H1 (cell line): ENCODE data around the gene LPIN2. TPM values are rescaled to one million over a fixed set of nuclear protein-coding genes. Genes with fewer than 3 reads are reported as not detected.

Experiments
- CTCF ChIA-PET: fragments of 300-600 bp; sonication (Branson Sonifier 250); formaldehyde crosslinking; loops from one replicate; lab custom pipeline; 2021; ENCODE audit not compliant: partially characterized antibody; lab: Charles Lee
- POLR2A ChIA-PET: fragments of 300-600 bp; sonication (Branson Sonifier 250); formaldehyde crosslinking; loops from one replicate; lab custom pipeline; 2021; ENCODE audit warnings: inconsistent platforms; ENCODE audit not compliant: partially characterized antibody; lab: Charles Lee
- DNase-seq, 2 experiments: peaks; one replicate each; pipeline versions ENCODE4 v3.0.0 to v3.0.0-alpha.2; 2010 to 2022; ENCODE audit warnings: low spot score in 2 of 2, low read depth in 1 of 2, mixed read lengths in 1 of 2
- FAIRE-seq: peaks from 2 replicates; lab custom pipeline; 2011; peaks lifted over from hg19 to GRCh38; lab: Jason Lieb, UNC
- H2AFZ ChIP-seq: 2 replicates; pipeline ENCODE4 v1.8.1; 2012; ENCODE audit warnings: low read length, inconsistent platforms
- H2AK5ac ChIP-seq: 2 replicates; pipeline ENCODE4 v1.6.1; 2013; ENCODE audit warnings: low read depth, low read length
- H2BK120ac ChIP-seq: replicated peaks from 2 replicates; pipeline ENCODE3; 2013; ENCODE audit warnings: low read depth, low read length, inconsistent platforms
- H2BK12ac ChIP-seq: 2 replicates; pipeline ENCODE4 v1.6.1; 2013; ENCODE audit warnings: low read depth, low read length
- H2BK15ac ChIP-seq: 2 replicates; pipeline ENCODE4 v1.6.1; 2013; ENCODE audit warnings: low read length
- H2BK20ac ChIP-seq: 2 replicates; pipeline ENCODE4 v1.6.1; 2013; ENCODE audit warnings: low read length
- H2BK5ac ChIP-seq: 2 replicates; pipeline ENCODE4 v1.6.1; 2013; ENCODE audit warnings: low read depth, low read length
- H3K14ac ChIP-seq: 2 replicates; pipeline ENCODE4 v1.6.1; 2013; ENCODE audit warnings: inconsistent platforms; ENCODE audit not compliant: insufficient read length
- H3K18ac ChIP-seq: 2 replicates; pipeline ENCODE4 v1.6.1; 2013; ENCODE audit warnings: low read length; ENCODE audit errors: extremely low read depth
- H3K23ac ChIP-seq: 2 replicates; pipeline ENCODE4 v1.6.1; 2013; ENCODE audit warnings: inconsistent platforms; ENCODE audit not compliant: insufficient read length
- H3K23me2 ChIP-seq: 2 replicates; pipeline ENCODE4 v1.6.1; 2013; ENCODE audit warnings: low read depth, low read length
- H3K27ac ChIP-seq: 2 replicates; pipeline ENCODE4 v1.6.1; 2011; ENCODE audit warnings: low read depth, low read length, inconsistent platforms
- H3K27me3 ChIP-seq, 4 experiments: replicated peaks in 1 of 4; 1 replicate in 1 of 4; 2 replicates in 3 of 4; pipeline versions ENCODE4 v1.6.1 to v1.8.1; 2011 to 2013; ENCODE audit warnings: low read length in 3 of 4, mild to moderate bottlenecking in 3 of 4, inconsistent platforms in 2 of 4, mixed read lengths in 2 of 4, moderate library complexity in 1 of 4; ENCODE audit not compliant: control insufficient read depth in 3 of 4, insufficient read depth in 3 of 4; ENCODE audit errors: extremely low read depth in 1 of 4
- H3K36me3 ChIP-seq, 4 experiments: 2 replicates each; pipeline versions ENCODE4 v1.6.1 to v1.8.1; 2011 to 2013; ENCODE audit warnings: mild to moderate bottlenecking in 4 of 4, low read length in 3 of 4, moderate library complexity in 2 of 4, control low read depth in 1 of 4, inconsistent platforms in 1 of 4; ENCODE audit not compliant: insufficient read depth in 4 of 4, control insufficient read depth in 2 of 4
- H3K4ac ChIP-seq: replicated peaks from 2 replicates; pipeline ENCODE3; 2013; ENCODE audit warnings: low read length, low read depth, mixed read lengths, inconsistent platforms; ENCODE audit not compliant: insufficient read length
- H3K4me1 ChIP-seq, 4 experiments: replicated peaks in 1 of 4; 1 replicate in 1 of 4; 2 replicates in 3 of 4; pipeline versions ENCODE4 v1.6.1 to v1.8.1; 2011 to 2013; ENCODE audit warnings: low read length in 3 of 4, inconsistent platforms in 2 of 4, mixed read lengths in 1 of 4; ENCODE audit not compliant: insufficient read depth in 4 of 4, control insufficient read depth in 3 of 4
- H3K4me2 ChIP-seq, 2 experiments: 2 replicates each; pipeline versions ENCODE4 v1.6.1 to v1.8.1; 2011 to 2013; ENCODE audit warnings: low read depth in 2 of 2, low read length in 2 of 2, control low read depth in 1 of 2, inconsistent platforms in 1 of 2, mild to moderate bottlenecking in 1 of 2; ENCODE audit not compliant: insufficient read depth in 1 of 2
- H3K4me3 ChIP-seq, 4 experiments: fragments of 200-600, 300-600 bp in 1 of 4; sonication (generic), shearing (Covaris generic), sonication (Bioruptor Twin) in 1 of 4; 2 replicates each; pipeline versions ENCODE4 v1.5.1 to v1.8.1; 2011 to 2016; ENCODE audit warnings: low read length in 4 of 4, low read depth in 3 of 4, control low read depth in 2 of 4, inconsistent platforms in 2 of 4, mild to moderate bottlenecking in 2 of 4, mixed read lengths in 1 of 4, moderate library complexity in 1 of 4; ENCODE audit not compliant: insufficient read depth in 2 of 4; ENCODE audit errors: extremely low read depth in 1 of 4
- H3K56ac ChIP-seq: replicated peaks from 2 replicates; pipeline ENCODE3; 2013; ENCODE audit warnings: low read depth, mild to moderate bottlenecking, mixed read lengths, low read length, inconsistent platforms; ENCODE audit not compliant: insufficient read length
- H3K79me1 ChIP-seq: 2 replicates; pipeline ENCODE4 v1.6.1; 2013; ENCODE audit warnings: low read depth, low read length, control low read depth
- H3K79me2 ChIP-seq, 2 experiments: 2 replicates each; pipeline versions ENCODE4 v1.6.1 to v1.8.1; 2012 to 2013; ENCODE audit warnings: low read length in 2 of 2, mild to moderate bottlenecking in 2 of 2, inconsistent platforms in 1 of 2; ENCODE audit not compliant: insufficient read depth in 2 of 2, control insufficient read depth in 1 of 2
- H3K9ac ChIP-seq, 4 experiments: replicated peaks in 1 of 4; 1 replicate in 1 of 4; 2 replicates in 3 of 4; pipeline versions ENCODE4 v1.6.1 to v1.8.1; 2011 to 2013; ENCODE audit warnings: low read depth in 3 of 4, low read length in 3 of 4, control low read depth in 2 of 4, mild to moderate bottlenecking in 2 of 4, moderate library complexity in 2 of 4, inconsistent platforms in 1 of 4; ENCODE audit errors: extremely low read depth in 1 of 4
- H3K9me3 ChIP-seq, 2 experiments: 2 replicates each; pipeline versions ENCODE4 v1.6.1 to v1.8.1; 2012 to 2013; ENCODE audit warnings: mild to moderate bottlenecking in 2 of 2, moderate library complexity in 2 of 2, control low read depth in 1 of 2, inconsistent platforms in 1 of 2, low read depth in 1 of 2, low read length in 1 of 2, mixed read lengths in 1 of 2; ENCODE audit not compliant: insufficient read depth in 2 of 2
- H4K20me1 ChIP-seq, 2 experiments: replicated peaks in 1 of 2; 2 replicates each; pipeline versions ENCODE3 to v1.8.1; 2011 to 2013; ENCODE audit warnings: inconsistent platforms in 2 of 2, low read length in 2 of 2, mild to moderate bottlenecking in 1 of 2; ENCODE audit not compliant: insufficient read depth in 2 of 2, control insufficient read depth in 1 of 2
- H4K5ac ChIP-seq: 2 replicates; pipeline ENCODE4 v1.6.1; 2013; ENCODE audit warnings: low read length, low read depth, mixed read lengths, inconsistent platforms; ENCODE audit not compliant: insufficient read length
- H4K8ac ChIP-seq: 2 replicates; pipeline ENCODE4 v1.8.0; 2013; ENCODE audit warnings: mild to moderate bottlenecking, moderate library complexity, low read length, inconsistent platforms; ENCODE audit not compliant: insufficient read depth; ENCODE audit errors: extremely low read depth
- H4K91ac ChIP-seq: replicated peaks from 2 replicates; pipeline ENCODE3; 2013; ENCODE audit warnings: low read length, mixed read lengths, inconsistent platforms; ENCODE audit not compliant: insufficient read length
- ATF2 ChIP-seq: IDR thresholded peaks from 2 replicates; pipeline ENCODE4 v1.6.1; 2012; ENCODE audit warnings: low read length, inconsistent platforms
- CHD2 ChIP-seq: IDR thresholded peaks from 2 replicates; pipeline ENCODE4 v1.6.1; 2012; ENCODE audit warnings: low read length, improper control_type of control experiment
- FOSL1 ChIP-seq: IDR thresholded peaks from 2 replicates; pipeline ENCODE4 v1.6.1; 2011; ENCODE audit warnings: mild to moderate bottlenecking, low read depth, low read length, moderate library complexity; ENCODE audit not compliant: insufficient read depth
- HDAC6 ChIP-seq: IDR thresholded peaks from one replicate; pipeline ENCODE4 v1.7.1; 2012; ENCODE audit warnings: low read depth, mild to moderate bottlenecking, inconsistent platforms, low read length, moderate library complexity
- KDM4A ChIP-seq: IDR thresholded peaks from one replicate; pipeline ENCODE4 v1.7.1; 2012; ENCODE audit warnings: low read depth, mild to moderate bottlenecking, moderate library complexity, low read length, inconsistent platforms; ENCODE audit not compliant: severe bottlenecking
- MAFK ChIP-seq: IDR thresholded peaks from 2 replicates; pipeline ENCODE4 v1.6.1; 2012; ENCODE audit warnings: low read depth, mild to moderate bottlenecking, improper control_type of control experiment, low read length
- NRF1 ChIP-seq: IDR thresholded peaks from 2 replicates; pipeline ENCODE4 v1.6.1; 2011; ENCODE audit warnings: mild to moderate bottlenecking, low read depth, low read length, improper control_type of control experiment
- POLR2A ChIP-seq, 2 experiments: IDR thresholded peaks; 1 replicate in 1 of 2; 2 replicates in 1 of 2; pipeline ENCODE4 v1.6.1; 2011; ENCODE audit warnings: low read depth in 2 of 2, low read length in 2 of 2, mild to moderate bottlenecking in 2 of 2; ENCODE audit errors: control extremely low read depth in 1 of 2
- POLR2AphosphoS5 ChIP-seq: IDR thresholded peaks from 2 replicates; pipeline ENCODE4 v1.6.1; 2011; ENCODE audit warnings: low read depth, low read length
- SAP30 ChIP-seq: fragments of 300-600 bp; sonication (generic); IDR thresholded peaks from 2 replicates; pipeline ENCODE4 v1.7.1; 2012; ENCODE audit warnings: low read length, moderate library complexity, mild to moderate bottlenecking, inconsistent platforms; ENCODE audit not compliant: insufficient read depth, insufficient replicate concordance
- SIX5 ChIP-seq: IDR thresholded peaks from 2 replicates; pipeline ENCODE4 v1.6.1; 2011; ENCODE audit warnings: mild to moderate bottlenecking, low read depth, low read length
- SP1 ChIP-seq: IDR thresholded peaks from 2 replicates; pipeline ENCODE4 v1.6.1; 2011; ENCODE audit warnings: low read depth, low read length
- TAF1 ChIP-seq: IDR thresholded peaks from 2 replicates; pipeline ENCODE4 v1.6.1; 2011; ENCODE audit warnings: mild to moderate bottlenecking, low read depth, low read length
- TCF12 ChIP-seq: IDR thresholded peaks from 2 replicates; pipeline ENCODE4 v1.6.1; 2011; ENCODE audit warnings: low read depth, mild to moderate bottlenecking, low read length
- WGBS, 2 experiments: shearing (Covaris generic) in 1 of 2; methylation state at CpG; one replicate each; pipeline versions ENCODE4 v1.1.6 to v1.1.7; 2013 to 2015; ENCODE audit warnings: low lambda C conversion rate in 2 of 2, mixed read lengths in 2 of 2, inconsistent platforms in 1 of 2, low coverage in 1 of 2, missing lambda C conversion rate in 1 of 2; ENCODE audit not compliant: insufficient replicate concordance in 2 of 2, insufficient coverage in 1 of 2, insufficient read length in 1 of 2; ENCODE audit errors: extremely low coverage in 1 of 2, missing lambda C conversion rate in 1 of 2; 5-methylcytosine and 5-hydroxymethylcytosine counted together
- polyA plus RNA-seq, 7 experiments: library from polyadenylated mRNA; depleted of rRNA in 3 of 7; stranded (reverse) in 5 of 7; unstranded in 2 of 7; fragments of >200 nt in 5 of 7; fragments of 200-250 nt in 2 of 7; gene quantifications; 1 replicate in 5 of 7; 2 replicates in 1 of 7; 4 replicates in 1 of 7; pipeline versions ENCODE4 v1.2.1 to v1.2.3, GENCODE V29; 2011 to 2013; ENCODE audit warnings: missing spikeins in 2 of 7, mixed read lengths in 2 of 7
- total RNA-seq: library from RNA; stranded (reverse); fragmentation: NEBNext Ultra II Directional; extraction: Animal tissue kit (Norgen Biotek cat#: 25700); gene quantifications from 2 replicates; pipeline ENCODE4 v1.2.1, GENCODE V29; 2021

LPIN2 gene
- total and polyA plus RNA-seq, 2 of the 8 experiments (the other 6 are each of a cell fraction or from before 2014, with no cell fraction given) = 7.4 to 14.2 TPM

DNA sequence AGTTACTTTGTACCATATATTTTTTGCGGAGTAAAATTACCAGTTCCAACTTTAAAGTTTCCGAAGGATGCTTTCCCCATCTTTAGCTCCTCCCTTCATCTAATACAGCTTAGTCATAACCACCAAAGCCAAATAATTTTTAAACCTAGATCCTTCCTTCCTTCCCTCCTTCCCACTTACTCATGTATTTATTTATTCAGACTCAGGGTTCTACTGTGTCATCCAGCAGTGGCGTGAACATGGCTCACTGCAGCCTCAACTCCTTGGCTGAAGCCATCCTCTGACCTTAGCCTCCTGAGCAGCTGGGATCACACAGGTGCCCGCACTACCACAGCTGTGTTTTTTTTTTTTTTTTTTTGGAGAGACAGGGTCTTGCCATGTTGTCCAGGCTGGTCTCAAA lies 4.4 kb downstream of the LPIN2 start:
- H3K56ac ChIP-seq = no peak overlapping the region
- peaks cover 7% of the 10 kb centered on the region in 2 experiments; a peak in 3 of 4 replicates for H3K9me3 ChIP-seq
- no peak overlapping the region for H3K4ac ChIP-seq
- no peak overlapping the region for H2BK120ac ChIP-seq
- H3K18ac ChIP-seq = no peak overlapping the region
- H3K4me3 ChIP-seq = no peak overlapping the region
- H2BK12ac ChIP-seq = no peak overlapping the region
- H3K27ac ChIP-seq = no peak overlapping the region
- H3K79me2 ChIP-seq = peaks cover 0 to 68% of the 10 kb centered on the region in 2 experiments; a peak in 2 of 4 replicates
- no peak overlapping the region for H3K23ac ChIP-seq
- no peak overlapping the region for H3K9ac ChIP-seq
- H2BK5ac ChIP-seq = no peak overlapping the region
- no peak overlapping the region for H4K5ac ChIP-seq
- no peaks in the 10 kb centered on the region for H3K27me3 ChIP-seq
- ChIA-PET POLR2A (no interaction called here), CTCF (interaction anchor here (0.7 to 2.3 kb wide), 2 partner anchors 23 to 143 kb away, joined by 3 to 10 read pairs; no protein-coding TSS in a partner anchor)
- peaks cover 0 to 2% of the 10 kb centered on the region in 2 experiments for H4K20me1 ChIP-seq
- H4K8ac ChIP-seq = no peak overlapping the region
- FAIRE-seq = no peak
- H3K23me2 ChIP-seq = no peaks in the 10 kb centered on the region; the same call in 1 of the 2 replicates
- no peak overlapping the region for H2AFZ ChIP-seq
- no peak overlapping the region for H3K4me2 ChIP-seq
- H3K79me1 ChIP-seq = peaks cover 4% of the 10 kb centered on the region
- H3K36me3 ChIP-seq = peaks cover 5 to 12% (median 7%) of the 10 kb centered on the region in 4 experiments; a peak in 4 of 8 replicates
- TF ChIP-seq NRF1 = no peak
- TF ChIP-seq SP1 = no peak
- TF ChIP-seq CHD2 = no peak
- TF ChIP-seq FOSL1 = no peak
- TF ChIP-seq TAF1 = no peak
- TF ChIP-seq HDAC6 = no peak
- TF ChIP-seq POLR2A (IDR thresholded peaks at IDR 0.05; ENCODE audit: control extremely low read depth in 1 of 2, low read depth in 2 of 2, low read length in 2 of 2) = no peak
- no peak for TF ChIP-seq ATF2
- no peak for TF ChIP-seq SAP30
- TF ChIP-seq POLR2AphosphoS5 = no peak
- TF ChIP-seq TCF12 = no peak
- TF ChIP-seq KDM4A = no peak
- no peak for TF ChIP-seq MAFK
- no peak for TF ChIP-seq SIX5
- H2AK5ac ChIP-seq = no peak overlapping the region
- H3K4me1 ChIP-seq = peaks cover 0 to 6% (median 2%) of the 10 kb centered on the region in 4 experiments; a peak in 3 of 7 replicates
- WGBS, 2 experiments = 83% methylated on average over 4 of the region's 4 CpGs; no CpG with 5 or more reads in 1 of the 2 experiments
- H3K14ac ChIP-seq = no peak overlapping the region
- H4K91ac ChIP-seq = no peak overlapping the region
- no peak overlapping the region for H2BK15ac ChIP-seq
- no peak overlapping the region for H2BK20ac ChIP-seq
- DNase-seq = no peak
